HepG2 (cell line): Measurements from ENCODE around the gene MLXIPL. TPM values are rescaled to one million over a fixed set of nuclear protein-coding genes. Genes with fewer than 3 reads are reported as not detected.

Source experiments
- FOXP1 ChIP-seq, 2 experiments: fragments of 450-650 bp in 1 of 2; IDR thresholded peaks; 2 replicates each; pipeline ENCODE4 v1.6.1; 2017 to 2018; ENCODE audit warnings: antibody characterized with exemption in 1 of 2
- GABPA ChIP-seq, 2 experiments: IDR thresholded peaks; 2 replicates each; pipeline ENCODE4 v1.6.1; 2011 to 2016; ENCODE audit warnings: low read depth in 2 of 2, low read length in 1 of 2, missing biosample characterization in 1 of 2, missing genetic modification characterization in 1 of 2
- NFKB2 ChIP-seq: sonication (generic); formaldehyde crosslinking; IDR thresholded peaks from 2 replicates; pipeline ENCODE4 v1.4.0; 2020; ENCODE audit warnings: missing genetic modification reagents, borderline replicate concordance
- NFRKB ChIP-seq: fragments of 450-650 bp; IDR thresholded peaks from 2 replicates; pipeline ENCODE4 v1.6.1; 2017
- SRSF4 ChIP-seq: fragments of 200-400 bp; formaldehyde crosslinking; IDR thresholded peaks from one replicate; pipeline ENCODE4 v1.6.1; 2018; ENCODE audit warnings: mild to moderate bottlenecking, low read depth, low read length, moderate library complexity; ENCODE audit not compliant: poor library complexity, severe bottlenecking
- TOPORS ChIP-seq: sonication (generic); formaldehyde crosslinking; IDR thresholded peaks from 2 replicates; pipeline ENCODE4 v1.8.0; 2023; ENCODE audit warnings: mild to moderate bottlenecking, missing genetic modification reagents
- TSC22D2 ChIP-seq: sonication (generic); formaldehyde crosslinking; IDR thresholded peaks from 2 replicates; pipeline ENCODE4 v1.5.1; 2020; ENCODE audit warnings: missing genetic modification reagents, mild to moderate bottlenecking, borderline replicate concordance
- U2AF1 ChIP-seq: fragments of 200-400 bp; formaldehyde crosslinking; optimal IDR thresholded peaks from 2 replicates; pipeline ENCODE3; 2017; ENCODE audit warnings: mild to moderate bottlenecking, low read depth, low read length
- ZNF136 ChIP-seq: sonication (generic); formaldehyde crosslinking; IDR thresholded peaks from 2 replicates; pipeline ENCODE4 v1.8.1; 2022; ENCODE audit warnings: low read depth, mild to moderate bottlenecking, moderate library complexity, missing genetic modification reagents
- ZNF207 ChIP-seq: fragments of 450-650 bp; IDR thresholded peaks from 2 replicates; pipeline ENCODE4 v1.6.1; 2016; ENCODE audit warnings: antibody characterized with exemption, borderline replicate concordance
- ZNF326 ChIP-seq: sonication (generic); formaldehyde crosslinking; IDR thresholded peaks from 2 replicates; pipeline ENCODE4 v1.4.0; 2020; ENCODE audit warnings: missing genetic modification reagents, borderline replicate concordance
- ZNF331 ChIP-seq: sonication (generic); formaldehyde crosslinking; IDR thresholded peaks from 2 replicates; pipeline ENCODE4 v1.4.0; 2020; ENCODE audit warnings: missing genetic modification reagents
- ZNF563 ChIP-seq: sonication (generic); formaldehyde crosslinking; IDR thresholded peaks from 2 replicates; pipeline ENCODE4 v1.8.0; 2022; ENCODE audit warnings: mild to moderate bottlenecking, moderate library complexity, missing genetic modification reagents
- ZNF768 ChIP-seq: sonication (generic); formaldehyde crosslinking; IDR thresholded peaks from 2 replicates; pipeline ENCODE4 v1.4.0; 2020; ENCODE audit warnings: missing genetic modification reagents
- ZNF792 ChIP-seq: IDR thresholded peaks from 2 replicates; pipeline ENCODE4 v1.6.1; 2016
- ZSCAN20 ChIP-seq: sonication (generic); formaldehyde crosslinking; IDR thresholded peaks from 2 replicates; pipeline ENCODE4 v1.4.0; 2020; ENCODE audit warnings: missing genetic modification reagents, mild to moderate bottlenecking, borderline replicate concordance
- ZSCAN21 ChIP-seq: sonication (generic); formaldehyde crosslinking; IDR thresholded peaks from 2 replicates; pipeline ENCODE4 v1.8.0; 2022; ENCODE audit warnings: mild to moderate bottlenecking, missing genetic modification reagents, moderate library complexity, borderline replicate concordance
- polyA plus RNA-seq, 8 experiments: library from polyadenylated mRNA; depleted of rRNA in 3 of 8; stranded (reverse) in 7 of 8; unstranded in 1 of 8; fragments of >200 nt; fragmentation: Illumina TruSeq in 4 of 8; extraction: Trizol in 4 of 8; gene quantifications; 2 replicates each; pipeline versions ENCODE4 v1.2.1 to v1.2.3, GENCODE V29; 2011 to 2016; ENCODE audit warnings: low read depth in 4 of 8, missing spikeins in 1 of 8, mixed read lengths in 1 of 8; ENCODE audit not compliant: insufficient read depth in 1 of 8
- total RNA-seq, 5 experiments: library from RNA; depleted of rRNA; stranded (reverse); fragments of >200 nt; fragmentation: Illumina TruSeq; extraction: Trizol; gene quantifications; 2 replicates each; pipeline ENCODE4 v1.2.3, GENCODE V29; 2016; ENCODE audit warnings: low read depth in 1 of 5
- TF ChIP-seq, protein P1 (sequence below): sonication (generic); formaldehyde crosslinking; conservative IDR thresholded peaks from 2 replicates; pipeline ENCODE4 v1.8.0; 2022; ENCODE audit warnings: low read depth, missing genetic modification reagents
- TF ChIP-seq, protein P2 (sequence below): sonication (generic); formaldehyde crosslinking; IDR thresholded peaks from 2 replicates; pipeline ENCODE4 v1.4.0; 2020; ENCODE audit warnings: missing genetic modification reagents
- TF ChIP-seq, protein P3 (sequence below): sonication (generic); formaldehyde crosslinking; IDR thresholded peaks from 2 replicates; pipeline ENCODE4 v1.5.1; 2020; ENCODE audit warnings: mild to moderate bottlenecking, missing genetic modification reagents, moderate library complexity
- TF ChIP-seq, protein P4 (sequence below): sonication (generic); formaldehyde crosslinking; IDR thresholded peaks from 2 replicates; pipeline ENCODE4 v1.5.0; 2020; ENCODE audit warnings: mild to moderate bottlenecking, missing genetic modification reagents, moderate library complexity
- TF ChIP-seq, protein P5 (sequence below): sonication (generic); formaldehyde crosslinking; IDR thresholded peaks from 2 replicates; pipeline ENCODE4 v1.5.0; 2020; ENCODE audit warnings: missing genetic modification reagents

Gene MLXIPL
- total and polyA plus RNA-seq, 2 of the 13 experiments (the other 11 are each of a cell fraction or from before 2014, with no cell fraction given): 51.6 to 60.1 TPM

DNA sequence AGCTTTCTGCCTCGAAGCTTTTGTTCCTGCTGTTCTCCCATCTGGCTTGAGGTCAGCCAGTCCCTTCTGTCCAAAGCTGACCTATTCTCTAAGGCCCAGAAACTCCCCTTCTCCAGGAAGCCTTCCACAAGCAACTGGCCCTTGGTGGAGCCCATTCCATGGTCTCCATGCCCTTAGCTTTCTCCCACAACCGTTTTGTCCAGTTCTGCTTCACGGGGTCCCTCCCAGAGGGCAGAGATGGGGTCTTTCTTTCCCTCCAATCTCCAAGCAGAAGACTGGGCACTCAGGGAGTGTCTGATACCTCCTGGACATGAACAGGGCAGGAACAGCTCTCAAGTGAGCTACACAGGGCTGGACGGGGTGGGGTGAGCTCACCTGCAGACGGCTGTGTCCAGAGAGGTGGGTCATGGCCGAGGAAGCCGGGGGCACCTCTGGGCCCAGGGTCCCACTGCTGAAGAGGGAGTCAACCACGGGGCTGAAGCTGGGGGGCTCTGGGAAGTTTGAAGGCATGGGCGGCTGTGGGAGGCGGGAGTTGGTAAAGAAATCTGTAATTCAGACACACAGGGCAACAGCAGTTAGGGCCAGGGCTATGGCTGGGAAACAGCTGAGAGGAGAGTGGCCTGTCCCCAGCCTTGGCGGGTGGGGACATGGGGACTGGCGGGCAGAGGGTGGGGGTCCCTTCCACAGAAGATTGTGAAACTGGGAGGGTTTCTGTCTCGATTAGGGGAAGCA lies 25.0 kb downstream of the MLXIPL start (continued):
- TF ChIP-seq, protein P1, sequence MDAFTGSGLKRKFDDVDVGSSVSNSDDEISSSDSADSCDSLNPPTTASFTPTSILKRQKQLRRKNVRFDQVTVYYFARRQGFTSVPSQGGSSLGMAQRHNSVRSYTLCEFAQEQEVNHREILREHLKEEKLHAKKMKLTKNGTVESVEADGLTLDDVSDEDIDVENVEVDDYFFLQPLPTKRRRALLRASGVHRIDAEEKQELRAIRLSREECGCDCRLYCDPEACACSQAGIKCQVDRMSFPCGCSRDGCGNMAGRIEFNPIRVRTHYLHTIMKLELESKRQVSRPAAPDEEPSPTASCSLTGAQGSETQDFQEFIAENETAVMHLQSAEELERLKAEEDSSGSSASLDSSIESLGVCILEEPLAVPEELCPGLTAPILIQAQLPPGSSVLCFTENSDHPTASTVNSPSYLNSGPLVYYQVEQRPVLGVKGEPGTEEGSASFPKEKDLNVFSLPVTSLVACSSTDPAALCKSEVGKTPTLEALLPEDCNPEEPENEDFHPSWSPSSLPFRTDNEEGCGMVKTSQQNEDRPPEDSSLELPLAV: no peak
- peak; percentile 20 for TF ChIP-seq U2AF1
- TF ChIP-seq NFRKB: no peak
- TF ChIP-seq GABPA (IDR thresholded peaks at IDR 0.05; ENCODE audit: low read depth, low read length): no peak
- no peak for TF ChIP-seq GABPA (CRISPR knock-in tag; IDR thresholded peaks at IDR 0.05; ENCODE audit: low read depth)
- 0 out of 2 replicates have a peak, but pooled peaks have one; percentile 75 for TF ChIP-seq ZNF326 (CRISPR knock-in tag)
- no peak for TF ChIP-seq TSC22D2 (CRISPR knock-in tag)
- TF ChIP-seq NFKB2 (CRISPR knock-in tag): no peak
- TF ChIP-seq SRSF4: peak; percentile 87
- no peak for TF ChIP-seq ZNF792 (CRISPR knock-in tag)
- TF ChIP-seq, protein P2, sequence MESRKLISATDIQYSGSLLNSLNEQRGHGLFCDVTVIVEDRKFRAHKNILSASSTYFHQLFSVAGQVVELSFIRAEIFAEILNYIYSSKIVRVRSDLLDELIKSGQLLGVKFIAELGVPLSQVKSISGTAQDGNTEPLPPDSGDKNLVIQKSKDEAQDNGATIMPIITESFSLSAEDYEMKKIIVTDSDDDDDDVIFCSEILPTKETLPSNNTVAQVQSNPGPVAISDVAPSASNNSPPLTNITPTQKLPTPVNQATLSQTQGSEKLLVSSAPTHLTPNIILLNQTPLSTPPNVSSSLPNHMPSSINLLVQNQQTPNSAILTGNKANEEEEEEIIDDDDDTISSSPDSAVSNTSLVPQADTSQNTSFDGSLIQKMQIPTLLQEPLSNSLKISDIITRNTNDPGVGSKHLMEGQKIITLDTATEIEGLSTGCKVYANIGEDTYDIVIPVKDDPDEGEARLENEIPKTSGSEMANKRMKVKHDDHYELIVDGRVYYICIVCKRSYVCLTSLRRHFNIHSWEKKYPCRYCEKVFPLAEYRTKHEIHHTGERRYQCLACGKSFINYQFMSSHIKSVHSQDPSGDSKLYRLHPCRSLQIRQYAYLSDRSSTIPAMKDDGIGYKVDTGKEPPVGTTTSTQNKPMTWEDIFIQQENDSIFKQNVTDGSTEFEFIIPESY (CRISPR knock-in tag): no peak
- TF ChIP-seq, protein P3, sequence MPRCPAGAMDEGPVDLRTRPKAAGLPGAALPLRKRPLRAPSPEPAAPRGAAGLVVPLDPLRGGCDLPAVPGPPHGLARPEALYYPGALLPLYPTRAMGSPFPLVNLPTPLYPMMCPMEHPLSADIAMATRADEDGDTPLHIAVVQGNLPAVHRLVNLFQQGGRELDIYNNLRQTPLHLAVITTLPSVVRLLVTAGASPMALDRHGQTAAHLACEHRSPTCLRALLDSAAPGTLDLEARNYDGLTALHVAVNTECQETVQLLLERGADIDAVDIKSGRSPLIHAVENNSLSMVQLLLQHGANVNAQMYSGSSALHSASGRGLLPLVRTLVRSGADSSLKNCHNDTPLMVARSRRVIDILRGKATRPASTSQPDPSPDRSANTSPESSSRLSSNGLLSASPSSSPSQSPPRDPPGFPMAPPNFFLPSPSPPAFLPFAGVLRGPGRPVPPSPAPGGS (CRISPR knock-in tag): no peak
- peak; percentile 45; the same call in 1 of the 2 replicates for TF ChIP-seq TOPORS
- no peak for TF ChIP-seq ZNF563 (CRISPR knock-in tag)
- peak; percentile 45; the same call in 1 of the 2 replicates for TF ChIP-seq ZNF768
- no peak for TF ChIP-seq ZSCAN20 (CRISPR knock-in tag)
- 0 out of 2 replicates have a peak, but pooled peaks have one; percentile 62 for TF ChIP-seq ZNF136
- no peak for TF ChIP-seq ZSCAN21 (CRISPR knock-in tag)
- TF ChIP-seq FOXP1 (IDR thresholded peaks at IDR 0.05): no peak
- no peak for TF ChIP-seq FOXP1 (CRISPR knock-in tag; IDR thresholded peaks at IDR 0.05)
- no peak for TF ChIP-seq ZNF331 (CRISPR knock-in tag)
- no peak for TF ChIP-seq ZNF207
- TF ChIP-seq, protein P4, sequence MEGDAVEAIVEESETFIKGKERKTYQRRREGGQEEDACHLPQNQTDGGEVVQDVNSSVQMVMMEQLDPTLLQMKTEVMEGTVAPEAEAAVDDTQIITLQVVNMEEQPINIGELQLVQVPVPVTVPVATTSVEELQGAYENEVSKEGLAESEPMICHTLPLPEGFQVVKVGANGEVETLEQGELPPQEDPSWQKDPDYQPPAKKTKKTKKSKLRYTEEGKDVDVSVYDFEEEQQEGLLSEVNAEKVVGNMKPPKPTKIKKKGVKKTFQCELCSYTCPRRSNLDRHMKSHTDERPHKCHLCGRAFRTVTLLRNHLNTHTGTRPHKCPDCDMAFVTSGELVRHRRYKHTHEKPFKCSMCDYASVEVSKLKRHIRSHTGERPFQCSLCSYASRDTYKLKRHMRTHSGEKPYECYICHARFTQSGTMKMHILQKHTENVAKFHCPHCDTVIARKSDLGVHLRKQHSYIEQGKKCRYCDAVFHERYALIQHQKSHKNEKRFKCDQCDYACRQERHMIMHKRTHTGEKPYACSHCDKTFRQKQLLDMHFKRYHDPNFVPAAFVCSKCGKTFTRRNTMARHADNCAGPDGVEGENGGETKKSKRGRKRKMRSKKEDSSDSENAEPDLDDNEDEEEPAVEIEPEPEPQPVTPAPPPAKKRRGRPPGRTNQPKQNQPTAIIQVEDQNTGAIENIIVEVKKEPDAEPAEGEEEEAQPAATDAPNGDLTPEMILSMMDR (CRISPR knock-in tag): no peak
- TF ChIP-seq, protein P5, sequence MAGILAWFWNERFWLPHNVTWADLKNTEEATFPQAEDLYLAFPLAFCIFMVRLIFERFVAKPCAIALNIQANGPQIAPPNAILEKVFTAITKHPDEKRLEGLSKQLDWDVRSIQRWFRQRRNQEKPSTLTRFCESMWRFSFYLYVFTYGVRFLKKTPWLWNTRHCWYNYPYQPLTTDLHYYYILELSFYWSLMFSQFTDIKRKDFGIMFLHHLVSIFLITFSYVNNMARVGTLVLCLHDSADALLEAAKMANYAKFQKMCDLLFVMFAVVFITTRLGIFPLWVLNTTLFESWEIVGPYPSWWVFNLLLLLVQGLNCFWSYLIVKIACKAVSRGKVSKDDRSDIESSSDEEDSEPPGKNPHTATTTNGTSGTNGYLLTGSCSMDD: no peak
